ENCODE data around the gene GAPDHS.

- TF ChIP-seq CTCF (conservative IDR thresholded peaks at IDR 0.05; ENCODE audit: low read depth, low read length) (no peak), EZH2phosphoT487 (IDR thresholded peaks at IDR 0.05; ENCODE audit: borderline replicate concordance, low read length) (no peak)
Measured at GRCh38 chr19:35585848-35586247, 52.6 kb downstream of the GAPDHS start, which contains the start of gene PMIS2.

Measured in PC-3 (cell line).